Neural cell (in vitro differentiated cells): ENCODE results near the gene B4GALNT4.
"Not testable (repeated sequence)": the region's sequence is repeated elsewhere in the genome, so short reads cannot be mapped to it uniquely, and the experiment has no call there.

Source experiments
- EZH2 ChIP-seq: fragments of 200-600, 300-800 bp; shearing (Covaris generic), sonication (generic); IDR thresholded peaks from 2 replicates; pipeline ENCODE4 v1.6.1; 2014; ENCODE audit warnings: antibody characterized with exemption, low read length, borderline replicate concordance, mild to moderate bottlenecking; ENCODE audit not compliant: insufficient read depth, poor library complexity, severe bottlenecking
- RAD21 ChIP-seq: fragments of 450-650 bp; conservative IDR thresholded peaks from 2 replicates; pipeline ENCODE4 v1.6.1; 2014; ENCODE audit warnings: antibody characterized with exemption, mild to moderate bottlenecking, moderate library complexity
- SMC3 ChIP-seq: fragments of 450-650 bp; conservative IDR thresholded peaks from 2 replicates; pipeline ENCODE4 v1.6.1; 2014; ENCODE audit warnings: antibody characterized with exemption, mild to moderate bottlenecking, moderate library complexity; ENCODE audit not compliant: poor library complexity
- TF ChIP-seq, protein P1 (sequence below): fragments of 450-650 bp; IDR thresholded peaks from 2 replicates; pipeline ENCODE4 v1.5.1; 2014; ENCODE audit warnings: antibody characterized with exemption, mild to moderate bottlenecking, moderate library complexity; ENCODE audit not compliant: poor library complexity, severe bottlenecking

DNA sequence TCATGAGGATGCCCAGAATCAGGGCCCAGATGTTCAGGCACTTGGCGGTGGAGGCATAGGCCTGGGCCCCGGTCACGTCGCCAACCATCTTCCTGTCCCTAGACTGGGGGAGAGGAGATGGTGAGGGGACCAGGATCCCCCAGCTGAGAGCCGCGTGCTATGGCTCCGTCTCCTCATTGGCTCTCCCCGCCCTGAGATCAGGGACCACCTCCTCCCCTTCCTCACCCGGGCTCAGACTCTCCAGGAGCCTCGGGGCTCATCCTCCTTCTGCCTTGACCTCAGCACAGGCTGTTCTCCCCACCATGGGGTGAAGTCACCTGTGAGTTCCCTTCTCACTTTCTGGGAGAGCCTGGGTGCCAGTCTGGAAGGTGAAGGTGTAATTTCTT lies 49.4 kb upstream of the B4GALNT4 start:
- TF ChIP-seq, protein P1, sequence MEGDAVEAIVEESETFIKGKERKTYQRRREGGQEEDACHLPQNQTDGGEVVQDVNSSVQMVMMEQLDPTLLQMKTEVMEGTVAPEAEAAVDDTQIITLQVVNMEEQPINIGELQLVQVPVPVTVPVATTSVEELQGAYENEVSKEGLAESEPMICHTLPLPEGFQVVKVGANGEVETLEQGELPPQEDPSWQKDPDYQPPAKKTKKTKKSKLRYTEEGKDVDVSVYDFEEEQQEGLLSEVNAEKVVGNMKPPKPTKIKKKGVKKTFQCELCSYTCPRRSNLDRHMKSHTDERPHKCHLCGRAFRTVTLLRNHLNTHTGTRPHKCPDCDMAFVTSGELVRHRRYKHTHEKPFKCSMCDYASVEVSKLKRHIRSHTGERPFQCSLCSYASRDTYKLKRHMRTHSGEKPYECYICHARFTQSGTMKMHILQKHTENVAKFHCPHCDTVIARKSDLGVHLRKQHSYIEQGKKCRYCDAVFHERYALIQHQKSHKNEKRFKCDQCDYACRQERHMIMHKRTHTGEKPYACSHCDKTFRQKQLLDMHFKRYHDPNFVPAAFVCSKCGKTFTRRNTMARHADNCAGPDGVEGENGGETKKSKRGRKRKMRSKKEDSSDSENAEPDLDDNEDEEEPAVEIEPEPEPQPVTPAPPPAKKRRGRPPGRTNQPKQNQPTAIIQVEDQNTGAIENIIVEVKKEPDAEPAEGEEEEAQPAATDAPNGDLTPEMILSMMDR = not testable (repeated sequence)
- not testable (repeated sequence) for TF ChIP-seq RAD21, SMC3, EZH2
